GM19397 (cell line): Measurements from ENCODE around the gene PI4K2B.
"Not testable (repeated sequence)": the region's sequence is repeated elsewhere in the genome, so short reads cannot be mapped to it uniquely, and the experiment has no call there.

Experiments used
- ATAC-seq: cut with Tn5 transposase; IDR thresholded peaks from one replicate; pipeline ENCODE4 v1.9.1; 2021; ENCODE audit warnings: mild to moderate bottlenecking, moderate library complexity; ENCODE audit not compliant: unreplicated experiment

PI4K2B gene

DNA sequence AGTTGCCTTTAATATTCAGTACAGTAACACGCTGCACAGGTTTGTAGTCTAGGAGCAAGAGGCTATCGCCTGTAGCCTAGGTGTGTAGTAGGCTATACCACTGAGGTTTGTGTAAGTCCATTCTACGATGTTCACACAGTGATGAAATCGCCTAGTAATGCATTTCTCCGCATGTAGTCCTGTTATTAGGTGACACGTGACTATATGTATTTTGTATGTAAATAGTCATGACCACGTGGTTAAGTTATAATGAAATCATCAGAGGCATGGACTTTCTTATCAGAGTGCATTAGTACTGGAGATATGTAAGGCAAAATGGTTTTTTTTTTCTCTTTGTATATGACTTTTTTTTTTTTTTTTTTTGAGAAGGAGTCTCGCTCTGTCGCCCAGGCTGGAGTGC is 68.8 kb downstream of the PI4K2B start:
- no peak for ATAC-seq

DNA sequence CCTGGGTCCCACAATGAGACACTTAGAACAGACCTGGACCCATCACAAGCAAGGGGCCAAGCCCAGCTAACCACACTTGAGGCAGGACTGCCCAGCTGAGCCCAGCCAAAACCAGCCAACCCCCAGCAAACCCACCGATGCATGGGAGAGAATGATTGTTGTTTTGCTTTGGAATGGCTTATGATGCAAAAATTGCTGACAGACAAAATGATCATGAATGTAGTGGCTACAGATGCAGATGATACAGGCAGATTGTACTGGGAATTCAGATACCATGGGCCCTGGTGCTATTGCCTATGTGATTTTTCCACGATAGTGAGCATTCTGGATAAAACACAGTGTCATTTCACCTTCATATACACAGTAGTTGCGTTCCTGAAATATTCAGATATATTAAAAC is 69.7 kb downstream of the PI4K2B start:
- no peak for ATAC-seq

DNA sequence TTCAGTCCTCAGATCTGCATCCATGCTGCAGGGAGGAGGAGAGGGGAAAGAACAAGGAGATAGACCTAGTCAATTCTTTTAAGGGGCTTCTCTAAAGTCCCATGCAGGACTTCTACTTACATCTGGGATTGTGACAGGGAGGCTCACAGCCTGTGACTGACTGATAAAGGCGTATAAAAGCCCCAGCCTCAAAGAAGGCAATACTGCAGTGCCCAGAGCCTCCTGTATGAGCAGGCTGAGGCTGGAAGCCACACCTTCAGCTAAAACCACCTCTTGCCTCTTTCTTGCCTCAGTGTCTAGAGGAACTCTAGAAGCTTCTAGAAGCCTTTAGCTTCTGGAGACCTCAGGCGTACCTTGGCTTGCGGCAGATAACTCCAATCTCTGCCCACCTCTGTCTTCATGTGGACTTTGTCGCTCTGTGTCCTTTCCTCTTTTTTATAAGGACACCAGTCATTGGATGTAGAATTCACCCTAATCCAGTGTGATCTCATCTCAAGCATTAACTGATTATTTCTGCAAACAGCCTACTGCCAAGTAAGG is 72.8 kb downstream of the PI4K2B start:
- no peak for ATAC-seq

DNA sequence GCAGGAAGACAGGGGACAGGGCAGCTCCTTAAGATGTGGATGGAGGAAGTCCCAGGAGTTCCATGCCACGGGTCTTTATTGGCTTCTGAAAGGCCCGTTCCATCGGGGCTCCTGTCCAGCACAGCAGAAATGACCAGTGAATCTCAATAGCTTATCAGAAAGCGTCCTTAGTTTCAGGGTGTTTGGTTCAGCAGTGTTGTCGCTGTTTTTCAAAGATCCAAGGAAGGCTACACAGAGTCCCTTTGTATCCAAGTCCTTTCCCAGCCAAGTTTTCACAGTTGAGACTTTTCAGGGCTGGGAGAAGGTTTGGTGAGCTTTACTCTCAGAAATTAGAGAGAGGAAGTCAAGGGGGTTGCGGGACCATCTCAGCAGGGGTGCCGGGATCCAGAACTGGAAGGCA is 73.8 kb downstream of the PI4K2B start:
- no peak for ATAC-seq

DNA sequence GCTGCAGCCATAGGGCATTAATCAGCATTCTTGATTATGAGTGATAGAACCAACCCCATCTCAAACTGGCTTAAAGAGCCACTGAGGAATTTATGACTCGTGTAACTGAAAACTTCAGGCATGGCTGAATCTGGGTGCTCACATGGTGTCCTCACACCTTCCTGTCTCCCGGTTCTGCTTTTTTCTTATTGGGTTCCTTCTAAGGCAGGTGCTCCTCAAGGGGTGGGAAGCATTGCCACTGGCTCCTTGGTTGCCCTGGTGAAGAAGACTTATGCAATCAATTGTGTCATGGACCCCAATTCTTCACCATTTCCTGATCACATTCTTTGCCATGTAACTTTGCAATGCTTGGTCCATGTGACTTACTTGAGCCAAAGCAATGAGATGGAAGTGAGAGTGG is 74.5 kb downstream of the PI4K2B start:
- ATAC-seq: no peak

DNA sequence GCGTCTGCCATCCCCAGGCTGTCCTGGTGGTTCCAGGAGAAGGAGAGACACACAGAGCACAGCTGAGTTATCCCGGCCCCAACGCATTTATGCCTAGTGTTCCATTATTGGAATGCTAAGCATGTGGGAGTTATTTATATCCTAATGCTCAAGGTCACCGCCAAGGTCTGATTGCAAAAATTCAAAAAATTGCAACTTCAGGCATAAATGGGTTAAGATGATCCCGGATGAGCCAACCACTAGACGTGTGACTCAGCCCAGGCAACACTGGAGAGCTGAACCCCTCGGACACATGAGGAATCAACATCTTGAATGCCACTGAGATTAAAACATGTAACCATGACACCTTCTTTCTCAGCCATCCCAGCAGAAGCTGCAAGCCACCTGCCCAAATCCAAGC is 74.9 kb downstream of the PI4K2B start:
- no peak for ATAC-seq

DNA sequence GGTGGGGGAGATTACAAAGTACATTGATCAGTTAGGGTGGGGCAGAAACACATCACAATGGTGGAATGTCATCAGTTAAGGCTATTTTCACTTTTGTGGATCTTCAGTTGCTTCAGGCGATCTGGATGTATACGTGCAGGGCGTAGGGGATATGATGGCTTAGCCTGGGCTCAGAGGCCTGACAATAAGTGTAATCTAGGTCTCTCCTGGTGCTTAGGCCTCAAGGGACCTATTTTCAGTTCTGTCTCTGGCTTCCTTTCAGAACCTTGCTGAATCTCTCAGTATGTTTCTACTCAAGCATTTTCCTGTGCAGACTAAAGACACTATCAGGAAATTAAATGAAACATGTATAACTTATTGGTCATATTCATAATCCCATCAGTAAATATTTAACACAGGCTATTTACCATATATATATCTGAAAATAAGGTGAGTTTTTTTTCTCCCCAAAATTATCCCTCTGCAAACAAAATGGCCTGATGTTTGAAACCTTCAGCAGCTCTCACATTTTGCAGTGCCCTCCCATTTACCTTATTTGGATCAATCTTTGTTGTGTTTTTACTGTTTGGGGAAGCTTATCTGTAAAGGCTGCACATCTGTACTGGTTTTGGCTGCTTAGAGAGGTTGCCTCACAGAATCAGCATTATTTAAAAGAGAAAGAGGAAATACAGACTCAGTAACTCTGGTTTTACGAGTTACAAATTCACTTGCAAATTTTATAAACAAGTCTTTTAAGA is 76.4 kb downstream of the PI4K2B start:
- ATAC-seq: peak; percentile 47

DNA sequence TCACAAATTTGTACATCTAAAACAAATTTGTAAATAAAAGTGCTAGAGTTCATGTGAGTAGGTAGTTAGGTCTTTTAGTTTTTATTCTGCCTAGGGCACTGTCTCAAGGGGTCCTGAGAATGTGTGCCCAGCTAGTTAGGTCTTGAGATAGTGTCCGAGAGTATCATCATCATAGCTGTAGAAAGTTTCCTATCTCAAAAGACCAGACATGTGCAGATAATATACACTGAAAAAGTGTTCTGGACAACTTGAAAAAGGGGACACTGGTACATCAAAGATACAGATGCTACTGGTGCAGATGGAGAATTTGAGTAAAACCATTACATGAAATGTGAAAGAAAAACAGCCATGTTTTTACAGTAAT is 77.0 kb downstream of the PI4K2B start:
- no peak for ATAC-seq

DNA sequence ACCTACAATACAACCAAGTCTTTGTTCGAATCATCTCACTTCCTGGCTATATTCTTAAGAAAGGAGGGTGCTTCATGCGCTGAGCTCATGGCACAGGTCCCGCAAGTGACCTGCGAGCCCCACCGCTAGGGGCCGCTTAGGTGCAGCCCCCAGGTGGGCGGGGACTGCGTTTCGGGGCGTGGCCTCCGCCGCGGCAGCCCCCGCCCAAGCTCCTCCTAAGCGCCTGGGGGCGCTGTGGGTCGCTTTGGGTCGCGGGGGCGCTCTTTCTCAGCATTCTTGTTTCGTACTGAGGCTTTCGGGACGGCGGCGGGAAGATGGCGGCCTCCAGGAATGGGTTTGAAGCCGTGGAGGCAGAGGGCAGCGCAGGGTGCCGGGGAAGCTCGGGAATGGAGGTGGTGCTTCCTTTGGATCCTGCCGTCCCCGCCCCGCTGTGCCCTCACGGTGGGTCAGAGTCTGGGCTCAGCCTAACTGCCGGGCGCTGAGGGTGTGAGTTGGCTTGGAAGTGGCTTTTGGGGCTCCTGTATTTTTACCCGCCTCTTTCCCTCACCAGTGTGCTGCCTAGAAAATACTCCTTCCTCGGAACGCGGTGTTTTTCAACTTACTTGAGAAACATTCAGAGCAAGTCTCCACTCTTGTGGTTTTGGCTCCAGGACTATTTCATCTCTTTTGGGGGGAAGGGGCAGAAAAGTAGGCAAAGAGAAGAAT is 78.8 kb downstream of the PI4K2B start, which contains the start of gene ZCCHC4:
Gene ZCCHC4, plus strand, starts transcription at position 279 of the 705 bp plus-strand sequence. Its CDS starts 36 bp downstream, at position 315.
- peak; percentile 92 for ATAC-seq

DNA sequence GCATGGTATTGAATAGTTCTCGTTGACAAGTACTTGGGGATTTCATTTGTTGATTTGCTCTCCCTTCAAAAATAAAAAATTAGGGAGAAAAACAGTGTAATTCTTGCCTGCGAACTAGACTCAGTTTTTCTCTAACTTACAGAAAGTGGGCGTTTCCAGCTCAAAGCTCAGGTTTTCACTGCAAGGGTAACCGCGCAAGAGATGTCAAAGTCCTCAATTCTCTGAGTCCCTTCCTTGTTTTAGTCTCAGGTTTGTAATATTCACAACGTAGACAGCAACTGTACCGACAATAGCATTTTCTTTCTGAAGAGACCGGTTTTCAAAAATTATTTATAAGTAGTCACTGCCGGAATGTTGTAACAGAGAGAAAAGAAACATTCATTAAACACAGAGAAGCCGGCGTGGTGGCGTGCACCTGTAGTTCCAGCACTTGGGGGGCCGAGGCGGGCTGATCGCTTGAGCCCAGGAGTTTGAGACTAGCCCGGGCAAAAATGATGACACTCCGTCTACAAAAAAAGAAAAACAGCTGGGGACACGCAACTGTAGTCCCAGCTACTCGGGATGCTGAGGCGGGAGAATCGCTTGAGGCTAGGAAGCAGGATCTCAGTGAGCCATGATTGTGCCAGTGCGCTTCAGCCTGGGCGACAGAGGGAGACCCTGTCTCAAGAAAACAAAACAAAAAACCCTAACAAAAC is 79.5 kb downstream of the PI4K2B start:
- ATAC-seq: no peak

DNA sequence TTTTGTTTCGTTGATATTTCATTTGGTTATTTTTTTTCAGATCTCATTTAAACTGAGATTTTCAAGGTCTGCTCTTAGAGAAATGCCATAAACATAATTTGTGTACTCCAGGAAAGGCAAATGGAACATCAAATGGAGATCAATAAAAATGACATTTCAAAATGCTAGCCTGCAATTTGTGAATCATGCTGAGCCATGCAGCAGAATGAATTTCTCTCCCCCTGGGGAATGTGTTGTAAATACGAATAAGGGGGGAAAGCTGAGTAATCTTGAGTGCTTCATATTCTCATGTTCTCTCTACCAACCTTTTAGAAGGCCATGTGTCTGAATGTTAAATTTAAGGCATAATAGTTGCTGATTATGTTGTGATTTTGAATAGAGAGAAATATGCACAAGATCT is 86.5 kb downstream of the PI4K2B start:
- no peak for ATAC-seq

DNA sequence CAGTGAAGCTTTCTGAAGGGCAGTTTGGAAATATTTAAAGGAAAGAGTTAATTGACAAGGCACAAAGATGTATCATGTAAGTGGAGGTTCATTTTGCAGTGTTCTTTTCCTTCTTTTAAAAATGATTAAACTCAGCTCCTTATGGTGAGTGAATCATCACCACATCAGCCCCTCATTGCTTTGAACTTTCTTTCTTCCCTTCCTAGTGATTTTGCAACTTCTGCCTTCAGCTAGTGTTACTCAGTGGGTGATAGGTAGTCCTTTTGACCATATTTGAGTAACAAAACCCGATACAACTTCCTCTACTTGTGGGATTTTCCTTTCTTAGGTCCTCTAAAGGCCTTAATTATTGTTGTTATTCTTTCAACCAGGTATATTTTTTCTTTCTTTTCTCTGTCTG is 86.9 kb downstream of the PI4K2B start:
- ATAC-seq: no peak

DNA sequence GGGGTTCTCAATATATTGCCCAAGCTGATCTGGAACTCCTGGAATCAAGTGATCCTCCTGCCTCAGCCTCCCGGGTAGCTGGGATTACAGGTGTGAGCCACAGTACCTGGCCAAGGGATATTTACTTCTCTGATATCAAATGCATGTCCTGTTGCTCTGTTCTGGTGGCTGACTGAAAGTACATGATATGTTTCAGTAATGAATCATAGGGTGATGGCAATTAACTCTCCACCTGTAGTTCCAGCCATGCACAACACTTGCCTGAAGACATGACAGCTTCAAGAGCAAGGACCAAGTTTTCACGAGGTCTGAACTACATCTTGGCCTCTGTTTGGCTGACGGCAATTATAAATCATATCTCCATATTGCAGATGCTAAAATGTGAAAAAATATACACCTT is 87.9 kb downstream of the PI4K2B start:
- ATAC-seq: no peak

DNA sequence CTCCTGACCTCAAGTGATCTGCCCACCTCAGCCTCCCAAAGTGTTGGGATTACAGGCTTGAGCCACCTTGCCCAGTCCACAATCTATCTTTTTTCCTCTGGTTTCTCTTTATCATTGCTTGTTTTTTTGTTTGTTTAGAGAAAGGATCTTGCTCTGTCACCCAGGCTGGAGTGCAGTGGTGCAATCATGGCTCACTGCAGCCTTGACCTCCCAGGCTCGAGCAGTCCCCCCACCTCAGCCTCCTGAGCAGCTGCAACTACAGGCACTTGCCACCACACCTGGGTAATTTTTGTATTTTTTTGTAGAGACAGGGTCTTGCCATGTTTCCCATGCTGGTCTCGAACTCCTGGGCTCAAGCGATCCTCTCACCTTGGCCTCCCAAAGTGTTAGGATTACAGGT is 94.6 kb downstream of the PI4K2B start:
- ATAC-seq: not testable (repeated sequence)
